Measurements from ENCODE around the gene GPR135.

GPR135 gene

GRCh38 chr14:59417311-59417710 is 47.9 kb downstream of the GPR135 start:
- DNase-seq, result no peak

GRCh38 chr14:59415836-59416602 is 49.2 kb downstream of the GPR135 start:
- no peak for DNase-seq
